GM18858 (cell line): Measurements from ENCODE around the gene SIDT2.
"Not testable (repeated sequence)": the region's sequence is repeated elsewhere in the genome, so short reads cannot be mapped to it uniquely, and the experiment has no call there.

Source experiments
- ATAC-seq: cut with Tn5 transposase; IDR thresholded peaks from one replicate; pipeline ENCODE4 v1.9.1; 2021; ENCODE audit not compliant: unreplicated experiment

The SIDT2 gene

GRCh38 chr11:117178210-117179034 is at the start of gene SIDT2:
Gene SIDT2, plus strand, starts transcription at chr11:117178743. Its CDS starts 521 bp downstream, at chr11:117179264.
- peak; percentile 85 for ATAC-seq

DNA sequence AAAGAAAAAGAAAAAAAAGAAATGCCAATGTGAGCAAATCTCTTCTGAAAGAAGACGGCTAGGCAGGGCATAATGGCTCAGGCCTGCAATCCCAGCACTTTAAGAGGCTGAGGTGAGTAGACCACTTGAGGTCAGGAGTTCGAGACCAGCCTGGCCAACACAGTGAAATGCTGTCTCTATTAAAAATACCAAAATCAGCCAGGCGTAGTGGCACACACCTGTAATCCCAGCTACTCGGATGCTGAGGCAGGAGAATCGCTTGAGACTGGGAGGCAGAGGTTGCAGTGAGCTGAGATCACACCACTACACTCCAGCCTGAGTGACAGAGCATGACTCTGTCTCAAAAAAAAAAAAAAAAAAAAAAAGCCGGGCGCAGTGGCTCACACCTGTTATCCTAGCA is 48.1 kb upstream of the SIDT2 start:
- ATAC-seq, result not testable (repeated sequence)

DNA sequence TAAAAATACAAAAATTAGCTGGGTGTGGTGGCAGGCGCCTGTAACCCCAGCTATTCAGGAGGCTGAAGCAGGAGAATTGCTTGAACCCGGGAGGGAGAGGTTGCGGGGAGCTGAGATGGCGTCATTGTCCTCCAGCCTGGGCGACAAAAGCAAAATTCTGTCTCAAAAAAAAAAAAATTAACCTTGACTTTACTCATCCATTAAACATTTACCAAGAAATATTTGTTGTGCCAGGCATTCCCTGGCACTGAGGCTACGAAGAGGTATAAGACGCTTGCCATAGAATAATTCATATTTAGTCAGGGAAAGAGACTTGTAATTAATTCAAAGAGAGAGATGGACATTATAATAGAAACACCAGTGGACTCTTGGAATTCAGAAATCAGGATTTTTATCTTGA is 47.7 kb upstream of the SIDT2 start:
- ATAC-seq, result no peak

- ATAC-seq, result no peak
These were observed 44.1 kb upstream of the SIDT2 start for GRCh38 chr11:117134431-117134830.

DNA sequence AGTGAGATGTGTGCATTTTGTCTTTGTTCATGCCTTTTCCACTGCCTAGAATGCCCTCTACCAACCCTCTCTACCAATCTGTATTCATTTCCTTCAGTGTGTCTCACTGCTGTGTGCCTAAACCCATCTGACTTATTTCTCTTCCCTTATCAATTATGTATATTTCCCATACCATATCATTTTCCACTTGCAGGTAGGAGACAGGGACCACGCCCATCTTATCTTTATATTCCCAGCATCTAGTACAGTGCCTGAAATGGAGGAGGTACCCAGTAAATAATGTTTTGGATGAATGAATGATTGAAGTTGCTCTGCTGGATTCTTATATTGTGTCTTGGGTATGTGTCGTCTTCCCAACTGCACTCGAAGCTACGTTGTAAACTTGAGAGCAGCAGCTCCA is 43.6 kb upstream of the SIDT2 start:
- not testable (repeated sequence) for ATAC-seq

GRCh38 chr11:117137223-117138086 is 41.1 kb upstream of the SIDT2 start:
- ATAC-seq, result not testable (repeated sequence)

DNA sequence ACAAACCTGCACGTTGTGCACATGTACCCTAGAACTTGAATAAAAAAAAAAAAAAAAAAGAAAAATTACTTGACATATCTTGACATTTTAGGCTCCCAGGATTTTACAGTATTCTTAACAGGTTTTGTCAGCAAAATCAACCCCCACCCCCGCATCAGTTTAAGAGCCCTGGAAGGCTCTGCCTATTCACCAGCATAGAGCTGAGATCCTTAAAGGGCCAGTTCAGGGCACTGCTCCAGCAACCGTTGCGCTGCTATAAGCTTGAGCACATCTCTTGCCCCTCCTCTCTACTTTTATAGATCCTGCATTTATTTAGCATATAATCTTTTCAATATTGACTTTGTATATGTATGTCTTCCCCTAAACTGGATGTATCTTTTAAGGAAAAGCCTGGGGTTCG is 35.2 kb upstream of the SIDT2 start:
- no peak for ATAC-seq

GRCh38 chr11:117143871-117144476 is 34.6 kb upstream of the SIDT2 start, which contains the start of gene PAFAH1B2:
Gene PAFAH1B2, plus strand, starts transcription at chr11:117144287. Its CDS starts 8,161 bp downstream, at chr11:117152448.
- ATAC-seq, result peak; percentile 91

- peak; percentile 22 for ATAC-seq
These were observed 33.8 kb upstream of the SIDT2 start for GRCh38 chr11:117144477-117145392.

DNA sequence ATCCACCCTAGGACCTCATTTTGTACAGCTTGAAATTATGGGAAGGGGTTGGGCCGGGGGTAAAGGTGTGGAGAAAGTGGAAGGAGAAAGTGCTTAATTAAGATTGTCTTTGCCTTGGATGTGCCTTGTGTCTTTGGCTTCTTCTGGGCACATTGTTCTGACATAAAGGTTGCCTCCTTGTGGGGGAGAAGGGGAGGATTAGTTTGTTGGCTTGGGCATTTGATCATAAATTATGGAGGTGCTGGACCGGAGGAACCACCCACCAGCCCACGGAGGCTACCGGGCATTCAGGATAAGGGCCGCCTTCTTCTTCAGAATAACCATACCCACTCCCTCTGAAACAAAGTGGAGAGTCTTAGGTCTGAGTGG is 33.2 kb upstream of the SIDT2 start:
- ATAC-seq, result no peak

DNA sequence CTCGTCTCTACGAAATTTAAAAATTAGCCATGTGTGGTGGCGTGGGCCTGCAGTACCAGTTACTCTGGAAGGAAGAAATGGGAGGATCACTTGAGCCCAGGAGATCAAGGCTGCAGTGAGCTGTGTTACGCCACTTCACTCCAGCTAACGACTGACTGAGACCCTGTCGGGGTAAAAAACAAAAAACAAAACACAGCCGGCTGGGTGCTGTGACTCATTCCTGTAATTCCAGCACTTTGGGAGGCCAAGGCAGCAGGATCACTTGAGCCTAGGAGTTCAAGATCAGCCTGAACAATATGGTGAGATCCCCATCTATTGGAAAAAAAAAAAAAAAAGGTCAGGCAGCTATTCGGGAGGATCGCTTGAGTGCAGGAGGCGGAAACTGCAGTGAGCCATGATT is 32.0 kb upstream of the SIDT2 start:
- ATAC-seq, result no peak

DNA sequence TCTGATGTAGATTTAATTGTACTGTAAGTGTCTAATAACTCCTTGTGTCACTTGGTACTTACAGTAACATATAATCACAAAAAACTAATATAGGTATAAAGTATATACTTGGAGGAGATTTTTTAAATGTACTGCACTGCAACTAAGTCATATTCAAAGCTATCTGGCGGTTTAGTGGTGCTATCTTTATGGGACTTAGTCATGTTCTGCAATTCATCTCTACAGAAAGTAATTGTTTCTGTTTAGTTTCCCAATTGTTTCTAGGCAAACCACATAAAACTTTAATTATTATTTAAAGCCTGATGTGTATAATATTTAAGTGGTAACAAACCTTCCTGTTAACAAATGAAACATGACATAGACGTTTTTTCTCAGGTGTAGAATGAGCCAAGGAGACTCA is 26.5 kb upstream of the SIDT2 start:
- no peak for ATAC-seq

DNA sequence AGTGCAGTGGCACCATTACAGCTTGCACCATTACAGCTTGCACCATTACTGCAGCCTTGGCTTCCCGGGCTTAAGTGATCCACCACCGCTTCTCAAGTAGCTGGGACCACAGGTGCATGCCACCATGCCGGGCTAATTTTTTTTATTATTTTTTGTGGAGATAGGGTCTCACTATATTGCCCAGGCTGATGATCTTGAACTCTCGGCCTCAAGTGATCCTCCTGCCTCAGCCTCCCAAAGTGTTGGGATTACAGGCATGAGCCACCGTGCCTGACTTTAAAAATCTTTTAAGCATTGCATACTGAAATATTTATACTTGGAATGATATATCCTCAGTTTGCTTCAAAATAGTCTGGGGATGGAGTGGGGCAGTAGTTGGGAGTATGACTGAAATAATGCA is 24.1 kb upstream of the SIDT2 start:
- no peak for ATAC-seq

DNA sequence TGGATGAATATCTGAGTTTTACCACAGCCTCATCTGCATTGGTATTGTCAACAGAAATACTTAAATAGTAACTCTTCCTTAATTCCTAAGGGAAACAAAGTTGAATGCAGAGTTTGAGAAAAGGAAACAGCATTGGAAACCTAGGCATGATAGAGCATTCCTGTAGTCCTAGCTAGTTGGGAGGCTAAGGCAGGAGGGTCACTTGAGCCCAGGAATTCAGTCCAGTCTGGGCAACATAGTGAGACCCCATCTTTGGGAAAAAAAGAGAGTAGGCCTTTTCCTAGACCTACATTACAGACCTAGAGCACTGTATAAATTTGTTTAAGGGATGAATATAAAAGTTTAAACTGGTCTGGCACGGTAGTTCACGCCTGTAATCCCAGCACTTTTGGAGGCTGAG is 21.0 kb upstream of the SIDT2 start:
- ATAC-seq, result no peak

DNA sequence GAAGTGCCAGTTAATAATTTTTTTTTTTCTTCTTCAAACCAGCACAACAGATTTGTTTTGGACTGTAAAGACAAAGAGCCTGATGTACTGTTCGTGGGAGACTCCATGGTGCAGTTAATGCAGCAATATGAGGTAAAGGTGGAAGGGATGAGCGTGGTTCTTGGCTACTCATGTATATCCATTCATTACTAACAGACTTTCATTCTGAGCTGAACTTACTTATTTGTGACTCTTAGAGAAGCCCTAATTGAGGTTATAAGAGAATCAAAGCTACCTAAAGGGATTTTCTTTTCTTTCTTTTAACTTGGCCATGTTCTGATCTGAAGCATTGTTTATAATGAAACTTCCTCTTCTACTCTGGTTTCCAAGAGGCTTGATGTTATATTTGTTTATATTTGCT is 18.7 kb upstream of the SIDT2 start:
- no peak for ATAC-seq

DNA sequence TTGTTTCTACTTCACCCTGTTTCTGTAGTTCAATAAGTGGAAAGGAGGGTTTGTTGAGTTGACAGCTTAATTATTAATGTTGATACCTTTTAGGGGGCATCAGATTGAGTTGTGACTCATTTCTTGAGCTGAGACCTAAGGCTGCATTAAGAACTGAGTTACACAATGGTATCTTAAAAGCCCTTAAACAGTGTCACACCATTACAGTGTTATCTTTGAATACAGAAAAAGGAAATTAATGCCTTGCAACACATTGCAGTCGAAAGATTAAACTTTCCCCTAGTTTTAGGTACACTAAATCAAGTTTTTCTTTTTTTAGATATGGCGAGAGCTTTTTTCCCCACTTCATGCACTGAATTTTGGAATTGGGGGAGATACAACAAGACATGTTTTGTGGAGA is 17.7 kb upstream of the SIDT2 start:
- no peak for ATAC-seq

- no peak for ATAC-seq
These were observed 12.1 kb upstream of the SIDT2 start for GRCh38 chr11:117166491-117166890.

DNA sequence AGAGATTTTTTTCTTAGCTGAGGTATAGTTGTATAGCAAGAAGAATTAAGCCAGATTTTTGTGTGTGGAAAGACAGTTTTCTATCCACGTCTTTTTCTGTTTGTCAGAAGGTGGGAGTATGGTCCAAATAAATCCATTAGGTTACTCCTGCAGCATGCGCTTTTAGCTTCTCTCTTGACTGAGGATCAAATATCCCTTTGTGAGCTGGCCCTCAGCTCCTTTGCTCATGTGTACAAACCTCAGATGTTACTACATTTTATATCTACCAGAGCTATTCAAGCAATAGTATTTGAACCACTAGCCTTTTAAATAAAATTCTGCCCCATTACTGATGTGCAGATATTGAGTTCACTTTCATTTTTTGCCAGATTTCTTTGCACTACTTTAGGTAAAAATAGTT is 8.8 kb upstream of the SIDT2 start:
- ATAC-seq, result no peak

GRCh38 chr11:117170210-117170609 is 8.3 kb upstream of the SIDT2 start:
- no peak for ATAC-seq

DNA sequence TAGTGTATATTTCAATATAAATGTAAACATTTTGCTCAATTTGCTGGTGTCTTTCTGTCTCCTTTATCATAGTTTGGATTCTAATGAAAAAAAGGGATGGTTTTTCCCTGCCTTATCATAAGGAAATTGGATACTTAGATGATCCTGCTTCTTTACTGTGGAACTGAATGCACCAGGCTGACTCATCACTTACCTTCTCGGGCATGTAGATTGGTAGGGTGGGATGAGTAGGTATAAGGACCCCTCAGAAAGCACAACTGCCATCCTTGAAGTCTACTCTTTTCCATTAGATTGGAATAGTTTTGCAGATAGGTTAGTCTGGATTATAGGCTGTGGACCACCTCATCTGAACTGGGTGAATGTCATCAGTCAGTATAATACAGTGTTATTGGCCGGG is 7.5 kb upstream of the SIDT2 start:
- no peak for ATAC-seq
